HG02884 (cell line): ENCODE results near the gene CLIC3.

ENCODE experiments used
- ATAC-seq: cut with Tn5 transposase; IDR thresholded peaks from one replicate; pipeline ENCODE4 v1.9.1; 2021; ENCODE audit warnings: mild to moderate bottlenecking, moderate library complexity; ENCODE audit not compliant: unreplicated experiment

Gene CLIC3

GRCh38 chr9:137031904-137032640, 35.7 kb upstream of the CLIC3 start, which contains the start of gene FUT7:
Gene FUT7, minus strand, starts transcription at chr9:137032088. Its CDS starts 97 bp downstream, at chr9:137031991.
- no peak for ATAC-seq

GRCh38 chr9:137030538-137031527, 34.5 kb upstream of the CLIC3 start:
- ATAC-seq, result no peak

- no peak for ATAC-seq
These were observed 33.6 kb upstream of the CLIC3 start for GRCh38 chr9:137030006-137030405.

GRCh38 chr9:137029058-137029936, 32.9 kb upstream of the CLIC3 start:
- ATAC-seq, result no peak

- ATAC-seq, result no peak
These were observed 32.1 kb upstream of the CLIC3 start for GRCh38 chr9:137028263-137029057.

GRCh38 chr9:137027369-137028262, 31.2 kb upstream of the CLIC3 start, which contains the start of gene ABCA2:
Gene ABCA2, minus strand, starts transcription at chr9:137028237. Its CDS starts 97 bp downstream, at chr9:137028140.
- ATAC-seq, result no peak

GRCh38 chr9:137026828-137027227, 30.5 kb upstream of the CLIC3 start:
- ATAC-seq, result no peak

GRCh38 chr9:137026384-137026783, 30.0 kb upstream of the CLIC3 start:
- ATAC-seq, result no peak

GRCh38 chr9:137025517-137025966, 29.2 kb upstream of the CLIC3 start:
- ATAC-seq, result no peak

GRCh38 chr9:137023583-137023991, 27.2 kb upstream of the CLIC3 start:
- no peak for ATAC-seq

- ATAC-seq, result no peak
These were observed 26.8 kb upstream of the CLIC3 start for GRCh38 chr9:137023157-137023556.

GRCh38 chr9:137022662-137023008, 26.3 kb upstream of the CLIC3 start:
- no peak for ATAC-seq

GRCh38 chr9:137021979-137022661, 25.8 kb upstream of the CLIC3 start:
- no peak for ATAC-seq

GRCh38 chr9:137021568-137021978, 25.2 kb upstream of the CLIC3 start:
- ATAC-seq, result no peak

- ATAC-seq, result no peak
These were observed 24.6 kb upstream of the CLIC3 start for GRCh38 chr9:137020771-137021567.

GRCh38 chr9:137019891-137020683, 23.7 kb upstream of the CLIC3 start:
- no peak for ATAC-seq
